ENCODE measurements around the gene XPR1.
"Not testable (repeated sequence)": the region's sequence is repeated elsewhere in the genome, so short reads cannot be mapped to it uniquely, and the experiment has no call there.

Gene XPR1

GRCh38 chr1:180848191-180848590 is 216.4 kb downstream of the XPR1 start:
- Histone ChIP-seq H3K9me3 (ENCODE audit: low read length) (no peaks in the 10 kb centered on the region), H3K36me3 (ENCODE audit: insufficient read depth, low read length) (no peaks in the 10 kb centered on the region), H3K9ac (ENCODE audit: low read length) (no peak overlapping the region), H3K4me1 (ENCODE audit: insufficient read depth, low read length) (no peaks in the 10 kb centered on the region), H3K27ac (ENCODE audit: low read depth, low read length) (no peak overlapping the region), H3K27me3 (ENCODE audit: control insufficient read depth in 1 of 2, insufficient read depth in 2 of 2, low read length in 2 of 2) (no peaks in the 10 kb centered on the region), H3K4me3 (ENCODE audit: low read depth in 1 of 2, low read length in 2 of 2) (no peak overlapping the region)

- Histone ChIP-seq H3K9ac (ENCODE audit: low read length) (no peak overlapping the region), H3K27me3 (ENCODE audit: control insufficient read depth in 1 of 2, insufficient read depth in 2 of 2, low read length in 2 of 2) (no peaks in the 10 kb centered on the region), H3K4me3 (ENCODE audit: low read depth in 1 of 2, low read length in 2 of 2) (no peak overlapping the region), H3K36me3 (ENCODE audit: insufficient read depth, low read length) (no peaks in the 10 kb centered on the region), H3K27ac (ENCODE audit: low read depth, low read length) (no peak overlapping the region), H3K9me3 (ENCODE audit: low read length) (no peaks in the 10 kb centered on the region), H3K4me1 (ENCODE audit: insufficient read depth, low read length) (peaks cover 6% of the 10 kb centered on the region)
These were observed 217.4 kb downstream of the XPR1 start for GRCh38 chr1:180849031-180849775.

GRCh38 chr1:180851995-180852887 is 220.4 kb downstream of the XPR1 start:
- no peak overlapping the region for H3K9ac ChIP-seq (ENCODE audit: low read length)
- no peaks in the 10 kb centered on the region for H3K27me3 ChIP-seq (ENCODE audit: control insufficient read depth in 1 of 2, insufficient read depth in 2 of 2, low read length in 2 of 2)
- peaks cover 6% of the 10 kb centered on the region for H3K4me1 ChIP-seq (ENCODE audit: insufficient read depth, low read length)
- H3K27ac ChIP-seq (ENCODE audit: low read depth, low read length): no peak overlapping the region
- no peak overlapping the region for H3K4me3 ChIP-seq (ENCODE audit: low read depth in 1 of 2, low read length in 2 of 2)
- H3K9me3 ChIP-seq (ENCODE audit: low read length): no peaks in the 10 kb centered on the region
- no peaks in the 10 kb centered on the region for H3K36me3 ChIP-seq (ENCODE audit: insufficient read depth, low read length)

- Histone ChIP-seq H3K4me1 (ENCODE audit: insufficient read depth, low read length) (peaks cover 6% of the 10 kb centered on the region), H3K27ac (ENCODE audit: low read depth, low read length) (no peak overlapping the region), H3K4me3 (ENCODE audit: low read depth in 1 of 2, low read length in 2 of 2) (no peak overlapping the region), H3K9me3 (ENCODE audit: low read length) (no peaks in the 10 kb centered on the region), H3K27me3 (ENCODE audit: control insufficient read depth in 1 of 2, insufficient read depth in 2 of 2, low read length in 2 of 2) (no peaks in the 10 kb centered on the region), H3K9ac (ENCODE audit: low read length) (no peak overlapping the region), H3K36me3 (ENCODE audit: insufficient read depth, low read length) (no peaks in the 10 kb centered on the region)
These were observed 222.2 kb downstream of the XPR1 start for GRCh38 chr1:180854001-180854400.

GRCh38 chr1:180854456-180854855 is 222.6 kb downstream of the XPR1 start:
- Histone ChIP-seq H3K27ac (ENCODE audit: low read depth, low read length) (no peak overlapping the region), H3K36me3 (ENCODE audit: insufficient read depth, low read length) (no peaks in the 10 kb centered on the region), H3K9ac (ENCODE audit: low read length) (no peak overlapping the region), H3K27me3 (ENCODE audit: control insufficient read depth in 1 of 2, insufficient read depth in 2 of 2, low read length in 2 of 2) (no peaks in the 10 kb centered on the region), H3K4me1 (ENCODE audit: insufficient read depth, low read length) (peaks cover 6% of the 10 kb centered on the region), H3K4me3 (ENCODE audit: low read depth in 1 of 2, low read length in 2 of 2) (no peak overlapping the region), H3K9me3 (ENCODE audit: low read length) (no peaks in the 10 kb centered on the region)

- H3K27ac ChIP-seq (ENCODE audit: low read depth, low read length); H3K4me3 ChIP-seq (ENCODE audit: low read depth in 1 of 2, low read length in 2 of 2); H3K9ac ChIP-seq (ENCODE audit: low read length): not testable (repeated sequence)
These were observed 226.3 kb downstream of the XPR1 start for GRCh38 chr1:180857947-180858725.

GRCh38 chr1:180859306-180859705 is 227.5 kb downstream of the XPR1 start:
- no peaks in the 10 kb centered on the region for H3K9me3 ChIP-seq (ENCODE audit: low read length)
- H3K9ac ChIP-seq (ENCODE audit: low read length): no peak overlapping the region
- H3K4me1 ChIP-seq (ENCODE audit: insufficient read depth, low read length): no peaks in the 10 kb centered on the region
- H3K4me3 ChIP-seq (ENCODE audit: low read depth in 1 of 2, low read length in 2 of 2): no peak overlapping the region
- H3K27me3 ChIP-seq (ENCODE audit: control insufficient read depth in 1 of 2, insufficient read depth in 2 of 2, low read length in 2 of 2): no peaks in the 10 kb centered on the region
- H3K27ac ChIP-seq (ENCODE audit: low read depth, low read length): no peak overlapping the region
- H3K36me3 ChIP-seq (ENCODE audit: insufficient read depth, low read length): peaks cover 3% of the 10 kb centered on the region

More at GRCh38 chr1:180857947-180858725, 226.3 kb downstream of the XPR1 start:
- not testable (repeated sequence) for H3K9me3 ChIP-seq (ENCODE audit: low read length); H3K36me3 ChIP-seq (ENCODE audit: insufficient read depth, low read length); H3K4me1 ChIP-seq (ENCODE audit: insufficient read depth, low read length); H3K27me3 ChIP-seq (ENCODE audit: control insufficient read depth in 1 of 2, insufficient read depth in 2 of 2, low read length in 2 of 2)

- H3K27ac ChIP-seq (ENCODE audit: low read depth, low read length): no peak overlapping the region
- H3K36me3 ChIP-seq (ENCODE audit: insufficient read depth, low read length): peaks cover 3% of the 10 kb centered on the region
- no peak overlapping the region for H3K4me3 ChIP-seq (ENCODE audit: low read depth in 1 of 2, low read length in 2 of 2)
- H3K9me3 ChIP-seq (ENCODE audit: low read length): no peaks in the 10 kb centered on the region
- no peaks in the 10 kb centered on the region for H3K27me3 ChIP-seq (ENCODE audit: control insufficient read depth in 1 of 2, insufficient read depth in 2 of 2, low read length in 2 of 2)
- H3K4me1 ChIP-seq (ENCODE audit: insufficient read depth, low read length): no peaks in the 10 kb centered on the region
- H3K9ac ChIP-seq (ENCODE audit: low read length): no peak overlapping the region
These were observed 228.7 kb downstream of the XPR1 start for GRCh38 chr1:180860535-180860934.

- H3K9ac ChIP-seq (ENCODE audit: low read length): no peak overlapping the region
- H3K27ac ChIP-seq (ENCODE audit: low read depth, low read length): no peak overlapping the region
- H3K4me3 ChIP-seq (ENCODE audit: low read depth in 1 of 2, low read length in 2 of 2): no peak overlapping the region
- H3K4me1 ChIP-seq (ENCODE audit: insufficient read depth, low read length): no peaks in the 10 kb centered on the region
- H3K27me3 ChIP-seq (ENCODE audit: control insufficient read depth in 1 of 2, insufficient read depth in 2 of 2, low read length in 2 of 2): no peaks in the 10 kb centered on the region
- H3K36me3 ChIP-seq (ENCODE audit: insufficient read depth, low read length): peaks cover 3% of the 10 kb centered on the region
- H3K9me3 ChIP-seq (ENCODE audit: low read length): no peaks in the 10 kb centered on the region
These were observed 230.5 kb downstream of the XPR1 start for GRCh38 chr1:180862305-180862704.

GRCh38 chr1:180863158-180863775 is 231.4 kb downstream of the XPR1 start:
- Histone ChIP-seq H3K9me3 (ENCODE audit: low read length) (no peaks in the 10 kb centered on the region), H3K4me3 (ENCODE audit: low read depth in 1 of 2, low read length in 2 of 2) (no peak overlapping the region), H3K27ac (ENCODE audit: low read depth, low read length) (no peak overlapping the region), H3K4me1 (ENCODE audit: insufficient read depth, low read length) (no peaks in the 10 kb centered on the region), H3K36me3 (ENCODE audit: insufficient read depth, low read length) (peaks cover 3% of the 10 kb centered on the region), H3K27me3 (ENCODE audit: control insufficient read depth in 1 of 2, insufficient read depth in 2 of 2, low read length in 2 of 2) (no peaks in the 10 kb centered on the region), H3K9ac (ENCODE audit: low read length) (no peak overlapping the region)
